Ecto neural progenitor cell (in vitro differentiated cells): ENCODE results near the gene LGI4.

ENCODE experiments used
- DNase-seq: peaks from one replicate; pipeline ENCODE4 v3.0.0-alpha.2; 2018; ENCODE audit warnings: low spot score

The LGI4 gene

GRCh38 chr19:35123573-35123972 lies 11.3 kb downstream of the LGI4 start:
- no peak for DNase-seq

GRCh38 chr19:35122687-35123551 lies 11.9 kb downstream of the LGI4 start:
- DNase-seq: no peak

- DNase-seq: no peak
Measured at GRCh38 chr19:35120898-35121297, 14.0 kb downstream of the LGI4 start.

- DNase-seq: no peak
Measured at GRCh38 chr19:35120492-35120891, 14.4 kb downstream of the LGI4 start.

DNA sequence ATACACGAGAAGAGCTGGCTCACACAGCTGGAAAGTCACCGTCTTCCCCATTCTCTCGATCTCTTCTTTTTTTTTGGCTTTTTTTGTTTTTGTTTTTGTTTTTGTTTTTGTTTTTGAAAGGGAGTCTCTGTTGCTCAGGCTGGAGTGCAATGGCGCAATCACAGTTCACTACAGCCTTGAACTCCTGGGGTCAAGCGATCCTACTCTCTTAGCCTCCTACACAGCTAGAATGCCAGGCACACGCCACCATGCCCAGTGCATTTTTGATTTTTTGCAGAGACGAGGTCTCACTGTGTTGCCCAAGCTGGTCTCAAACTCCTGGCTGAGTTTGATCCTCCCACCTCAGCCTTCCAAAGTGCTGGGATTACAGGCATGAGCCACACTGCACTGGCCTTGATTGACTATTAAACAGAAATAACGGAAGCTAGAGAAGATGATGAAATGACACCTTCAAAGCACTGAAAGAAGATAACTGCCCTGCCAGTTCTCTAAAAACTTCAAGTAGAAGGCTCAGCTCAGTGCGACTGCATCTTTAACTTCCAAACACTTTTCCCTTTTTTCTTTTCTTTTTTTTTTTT lies 15.2 kb downstream of the LGI4 start:
- DNase-seq: no peak

DNA sequence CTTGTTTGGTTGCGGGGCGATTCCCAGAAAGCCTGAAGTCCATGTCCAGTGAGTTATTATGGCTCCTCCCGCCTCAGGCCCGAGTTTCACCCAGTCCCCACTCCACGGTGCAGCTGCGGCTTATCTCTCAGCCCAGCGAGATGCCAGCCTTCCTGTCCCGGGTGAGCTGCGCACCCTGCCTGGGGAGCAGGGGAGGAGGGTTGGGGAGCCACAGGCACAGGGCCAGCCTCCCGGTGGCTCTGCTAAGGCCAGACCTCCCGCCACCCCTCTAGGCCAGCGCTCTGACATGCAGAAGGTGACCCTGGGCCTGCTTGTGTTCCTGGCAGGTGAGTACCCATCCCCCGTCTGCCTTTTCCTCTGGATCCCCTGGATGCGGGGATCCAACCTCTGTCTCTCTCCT lies 15.8 kb downstream of the LGI4 start:
- DNase-seq: no peak

DNA sequence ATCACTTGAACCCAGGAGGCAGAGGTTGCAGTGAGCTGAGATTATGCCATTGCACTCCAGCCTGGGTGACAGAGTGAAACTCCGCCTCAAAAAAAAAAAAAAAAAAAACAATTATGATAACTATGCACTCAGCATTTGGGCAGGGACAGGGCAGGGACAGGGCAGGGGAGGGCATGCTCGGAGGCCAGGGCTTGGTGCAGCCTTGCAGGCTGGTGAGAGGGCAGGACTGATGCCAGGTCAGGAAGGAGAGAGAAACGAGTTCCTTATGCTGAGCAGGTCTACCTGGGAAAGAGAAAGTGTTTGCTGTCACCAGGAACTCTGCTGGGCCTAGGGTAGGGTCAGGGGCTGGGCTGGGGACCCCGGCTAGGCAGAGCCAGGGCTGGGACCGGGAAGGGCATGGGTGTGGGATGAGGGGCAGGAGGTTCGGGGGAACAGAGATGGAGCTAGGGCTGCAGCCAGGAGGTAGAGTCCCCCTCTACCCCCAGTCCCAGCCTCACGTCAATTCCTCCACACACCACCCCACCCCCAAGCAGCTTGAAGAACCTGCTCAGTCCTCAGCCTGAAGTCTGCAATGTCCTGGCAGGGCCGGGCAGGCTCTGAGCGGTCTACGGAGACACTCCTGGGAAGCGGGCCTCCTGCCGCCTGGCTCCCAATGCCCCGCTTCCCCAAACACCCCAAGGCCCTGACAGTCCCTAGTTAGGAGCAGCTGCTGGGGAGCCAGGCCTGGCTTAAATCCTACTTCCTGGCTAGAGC lies 16.4 kb downstream of the LGI4 start:
- DNase-seq: no peak

DNA sequence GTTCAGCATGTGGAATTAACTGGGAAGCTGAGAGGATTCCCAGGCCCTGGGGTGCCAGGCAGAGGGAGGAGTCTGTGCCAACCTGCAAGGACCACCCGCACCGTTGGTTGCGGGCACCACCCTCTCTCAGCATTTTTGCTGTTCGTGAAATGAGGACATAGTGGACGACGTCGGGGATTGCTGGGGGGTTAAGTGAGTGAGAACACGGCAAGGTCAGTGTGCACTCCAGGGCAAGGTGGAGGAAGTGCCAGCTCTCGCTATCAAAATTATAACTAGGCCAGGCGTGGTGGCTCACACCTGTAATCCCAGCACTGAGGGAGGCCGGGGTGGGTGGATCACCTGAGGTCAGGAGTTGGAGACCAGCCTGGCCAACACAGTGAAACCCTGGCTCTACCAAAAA lies 17.1 kb downstream of the LGI4 start:
- DNase-seq: no peak

GRCh38 chr19:35117116-35117515 lies 17.7 kb downstream of the LGI4 start:
- DNase-seq: no peak

DNA sequence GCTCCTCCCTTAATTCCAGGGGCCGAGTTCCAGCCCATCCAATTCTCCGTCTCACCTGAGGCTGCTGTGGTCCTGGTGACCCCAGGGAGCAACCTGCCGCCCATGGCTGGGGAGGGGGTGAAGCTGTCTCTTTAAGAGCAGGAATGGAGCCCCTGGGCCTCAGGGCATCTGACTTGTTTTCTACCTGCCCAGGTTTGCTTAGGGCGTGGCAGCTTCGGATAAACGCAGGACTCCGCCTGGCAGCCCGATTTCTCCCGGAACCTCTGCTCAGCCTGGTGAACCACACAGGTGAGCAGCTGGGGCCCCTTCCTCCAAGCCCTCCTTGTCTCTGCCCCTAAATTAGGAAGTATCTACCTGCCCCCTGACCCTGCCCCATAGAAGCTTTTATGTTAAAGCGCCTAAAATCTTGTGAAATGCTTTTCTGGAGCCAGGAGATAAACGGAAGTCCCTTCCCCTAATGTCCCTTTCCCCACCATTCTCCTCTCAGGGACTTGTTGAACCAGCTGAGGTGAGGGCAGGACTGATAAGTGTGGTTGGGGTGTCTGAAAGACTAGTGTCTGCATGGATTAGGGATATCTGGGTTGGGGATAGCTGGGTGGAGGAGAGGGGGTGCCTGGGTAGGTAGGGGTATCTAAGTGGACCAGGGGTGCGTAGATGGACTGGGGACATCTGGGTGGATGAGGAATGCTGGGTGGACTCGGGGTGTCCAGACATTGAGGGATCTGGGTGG lies 18.6 kb downstream of the LGI4 start:
- DNase-seq: no peak

DNA sequence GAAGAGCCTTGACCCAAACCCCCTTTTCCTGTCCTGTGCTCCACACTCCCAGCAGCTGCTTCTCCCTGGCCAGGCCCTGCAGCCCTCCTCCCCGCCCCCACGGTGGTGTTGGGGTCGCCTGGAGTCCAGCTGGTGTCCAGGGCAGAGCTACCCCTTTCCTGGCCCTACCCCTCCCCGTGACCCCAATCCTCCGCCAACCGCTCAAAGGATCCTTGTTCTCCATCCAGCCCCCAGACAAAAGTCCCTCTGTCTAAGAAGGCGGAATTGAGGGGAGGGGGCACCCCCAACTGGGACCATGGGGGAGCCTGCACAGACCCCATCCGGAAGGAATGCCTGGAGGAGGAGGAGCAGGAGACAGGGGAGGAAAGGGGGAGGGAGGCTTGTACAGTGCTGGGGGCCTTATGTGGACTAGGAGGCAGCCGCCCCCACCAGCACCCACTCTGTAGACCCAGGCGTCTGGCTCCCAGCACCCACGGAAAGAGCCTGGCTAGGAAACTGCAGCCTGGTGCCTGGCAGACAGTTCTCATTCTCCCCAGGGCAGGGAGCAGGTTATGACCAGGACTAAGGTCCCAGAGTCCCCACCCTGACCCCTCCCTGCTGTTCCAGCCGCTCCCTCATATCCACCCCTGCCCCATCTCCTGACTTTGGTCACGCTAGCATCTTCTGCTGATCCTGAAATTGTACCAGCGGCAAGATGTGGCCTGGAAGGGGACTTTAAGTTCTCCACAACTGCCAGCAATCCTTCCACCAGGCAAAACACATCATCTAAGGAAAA lies 19.5 kb downstream of the LGI4 start, which contains the start of gene FXYD3:
Gene FXYD3, plus strand, starts transcription at position 647 of the 775 bp plus-strand sequence. CDS start 3,554 bp downstream, outside the sequence.
- no peak for DNase-seq

DNA sequence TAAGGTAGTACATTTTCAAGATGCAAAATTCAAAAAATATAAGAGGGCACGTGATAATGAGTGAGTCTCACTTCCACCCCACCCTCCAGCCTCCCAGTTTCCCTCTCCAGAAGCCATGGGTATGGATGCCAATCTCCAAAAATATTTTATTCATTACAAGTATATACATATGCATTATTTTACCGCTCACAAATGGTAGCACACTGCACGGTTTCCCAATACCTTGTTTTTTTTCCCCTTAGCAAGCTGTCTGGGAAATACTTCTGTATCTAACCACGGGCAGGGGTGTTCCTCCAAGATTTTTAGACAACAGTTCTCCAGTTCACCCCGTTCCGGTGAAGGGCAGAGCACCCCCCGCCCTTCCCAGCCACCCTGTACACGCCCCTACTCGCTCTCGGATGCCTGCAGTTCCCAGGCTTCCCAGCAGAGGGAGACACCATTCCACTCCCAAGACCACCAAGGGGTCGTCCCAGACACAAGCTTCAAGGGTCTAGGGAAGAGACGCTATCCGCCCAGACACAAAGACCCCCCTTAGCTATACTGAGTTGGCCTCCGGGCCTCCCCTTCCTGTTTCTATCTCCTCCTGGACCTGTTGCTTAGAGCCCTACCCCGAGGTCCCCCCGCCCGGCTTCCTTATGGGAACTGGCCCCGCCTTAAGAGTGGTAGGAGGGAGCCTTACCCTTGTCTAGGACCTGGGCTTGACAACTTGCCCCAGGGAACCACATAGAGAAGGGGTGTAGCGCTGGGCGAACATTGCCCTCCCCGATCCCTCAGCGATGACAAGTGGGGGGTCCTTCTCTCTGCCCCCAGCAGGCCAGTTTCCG lies 20.3 kb downstream of the LGI4 start:
- peak; percentile 92 for DNase-seq

DNA sequence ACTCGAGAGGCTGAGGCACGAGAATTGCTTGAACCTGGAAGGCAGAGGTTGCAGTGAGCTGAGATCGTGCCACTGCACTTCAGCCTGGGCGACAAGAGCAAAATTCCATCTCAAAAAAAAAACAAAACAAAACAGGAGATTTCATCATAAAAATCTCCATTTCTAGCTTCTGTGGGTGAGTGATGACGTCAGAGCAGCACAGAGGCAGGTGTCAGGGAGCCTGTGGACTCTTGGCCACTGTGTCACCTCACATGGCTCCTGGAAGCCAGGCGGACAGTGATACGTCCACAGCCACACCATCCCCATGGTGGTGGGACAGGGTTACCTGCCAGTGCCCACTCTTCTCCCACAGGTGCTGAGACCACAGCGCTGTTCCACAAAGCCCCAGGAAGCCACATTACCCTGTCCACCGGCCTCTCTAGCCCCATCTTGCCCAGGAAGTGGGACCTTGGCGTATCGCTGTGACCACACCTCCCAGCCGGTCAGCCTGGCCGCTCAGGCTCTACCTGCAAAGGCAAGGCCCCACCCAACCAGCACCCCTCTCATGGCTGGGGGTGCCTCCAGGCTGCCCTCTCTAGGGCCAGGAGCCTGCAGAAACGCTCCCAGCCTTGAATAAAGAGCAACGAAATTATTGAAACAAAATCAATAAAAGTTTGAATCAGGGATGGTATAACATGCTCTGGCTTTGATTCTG lies 21.7 kb downstream of the LGI4 start:
- DNase-seq: no peak

GRCh38 chr19:35110974-35111373 lies 23.9 kb downstream of the LGI4 start:
- DNase-seq: no peak

- no peak for DNase-seq
Measured at GRCh38 chr19:35109395-35110112, 25.3 kb downstream of the LGI4 start.

DNA sequence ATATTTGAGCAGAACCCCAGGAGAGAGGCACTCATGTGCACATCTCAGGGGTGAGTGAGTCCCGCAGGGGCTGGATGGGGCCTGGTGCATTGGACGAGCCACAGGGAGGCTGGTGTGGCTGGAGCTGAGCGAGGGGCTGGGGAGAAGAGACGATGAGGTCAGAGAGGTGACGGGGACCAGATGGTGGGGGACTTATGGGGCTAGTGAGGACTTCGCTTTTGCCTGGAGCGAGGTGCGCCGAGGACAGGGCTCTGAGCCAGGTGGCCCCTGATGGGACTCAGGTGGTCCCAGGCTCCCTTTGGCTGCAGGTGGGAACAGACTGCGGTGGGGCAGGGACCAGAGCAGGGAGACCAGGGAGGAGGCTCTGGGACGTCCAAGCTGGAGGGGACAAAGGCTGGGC lies 26.1 kb downstream of the LGI4 start:
- no peak for DNase-seq

DNA sequence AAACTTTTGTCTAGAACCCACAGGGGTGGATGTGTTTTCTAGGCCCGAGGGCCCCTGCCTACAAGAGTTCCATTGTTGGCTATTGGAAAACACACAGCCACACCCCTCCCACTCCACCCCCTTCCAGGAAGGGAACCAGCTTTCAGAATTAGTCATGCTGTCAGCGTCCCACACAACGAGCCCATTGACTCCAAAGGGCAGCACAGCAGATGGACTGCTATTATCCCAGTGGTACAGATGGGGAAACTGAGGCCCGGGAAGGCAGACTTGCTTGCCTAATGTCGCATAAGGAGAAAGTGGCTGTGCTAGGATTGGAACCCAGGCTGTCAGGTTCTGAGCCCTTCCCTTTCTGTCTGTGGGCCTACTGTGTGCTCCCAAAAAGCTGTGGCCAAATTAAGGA lies 27.3 kb downstream of the LGI4 start:
- DNase-seq: no peak

DNA sequence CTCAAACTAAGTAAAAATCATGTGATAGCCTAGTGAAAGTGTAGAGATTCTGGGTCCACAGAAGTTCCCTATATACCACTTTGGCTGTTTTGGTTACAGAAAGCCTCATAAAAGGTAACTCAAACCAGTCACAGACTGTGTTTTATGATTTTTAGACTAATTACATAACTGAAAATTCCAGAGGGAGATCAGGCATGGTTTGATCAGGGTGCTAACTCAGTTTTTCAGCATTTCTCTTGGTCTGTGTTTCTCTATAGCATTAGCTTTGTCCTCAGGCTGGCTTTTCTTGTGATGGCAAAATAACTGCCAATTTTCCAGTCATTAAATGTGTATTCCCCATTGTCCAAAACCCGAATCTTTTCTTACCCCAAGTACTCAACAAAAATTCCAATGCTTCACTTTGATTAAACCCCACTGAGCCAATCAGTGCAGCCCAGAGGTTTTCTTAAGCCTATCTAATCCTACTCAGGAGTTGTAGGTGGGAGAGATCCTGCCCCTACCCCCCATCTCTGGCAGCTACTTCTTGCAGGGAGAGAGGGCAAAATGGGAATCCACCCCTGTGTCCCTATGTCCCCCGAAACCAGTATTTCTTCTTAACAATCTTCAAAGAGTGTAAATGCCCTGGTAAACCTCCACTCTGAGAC lies 27.8 kb downstream of the LGI4 start:
- DNase-seq: no peak

GRCh38 chr19:35106291-35106583 lies 28.6 kb downstream of the LGI4 start:
- DNase-seq: no peak
